MM.1S (cell line): ENCODE results near the gene RTF1.

Source experiments
- CTCF ChIP-seq: fragments of 300-600 bp; sonication (generic); IDR thresholded peaks from 2 replicates; pipeline ENCODE4 v1.5.1; 2016; ENCODE audit warnings: antibody characterized with exemption, low read length, mixed read lengths
- EZH2 ChIP-seq: fragments of 300-600 bp; sonication (generic); optimal IDR thresholded peaks from 2 replicates; pipeline ENCODE3; 2017; ENCODE audit warnings: low read depth, mild to moderate bottlenecking, antibody characterized with exemption, low read length, mixed read lengths

- TF ChIP-seq CTCF (no peak), EZH2 (no peak)
Measured at GRCh38 chr15:41392659-41393058, 24.2 kb upstream of the RTF1 start.
